Gastroesophageal sphincter (tissue), 3 donors: Measurements from ENCODE around the gene ABI2.

ENCODE experiments used
- CTCF ChIP-seq, 4 experiments: fragments of 200-600 bp in 2 of 4; fragments of 450-650 bp in 2 of 4; sonication (generic) in 1 of 4; IDR thresholded peaks; one replicate each; pipeline ENCODE4 v1.5.1; 2017 to 2019; ENCODE audit warnings: antibody characterized with exemption in 4 of 4, mild to moderate bottlenecking in 2 of 4, moderate library complexity in 2 of 4
- POLR2A ChIP-seq, 2 donors: fragments of 450-650 bp; IDR thresholded peaks; one replicate each; pipeline ENCODE4 v1.6.1; 2017; ENCODE audit warnings: antibody characterized with exemption in 2 of 2, mild to moderate bottlenecking in 2 of 2, moderate library complexity in 1 of 2

- TF ChIP-seq CTCF (IDR thresholded peaks at IDR 0.05) (no peak), POLR2A (IDR thresholded peaks at IDR 0.05) (no peak)
Observed at GRCh38 chr2:203461746-203462145, 133.6 kb downstream of the ABI2 start.
